ENCODE measurements around the gene C1orf167. TPM values are rescaled to one million over a fixed set of nuclear protein-coding genes. Genes with fewer than 3 reads are reported as not detected.

C1orf167 gene
- total and polyA plus RNA-seq, 2 of the 13 experiments (the other 11 are each of a cell fraction or from before 2014, with no cell fraction given), result not detected

- TF ChIP-seq ARID4A (CRISPR knock-in tag; IDR thresholded peaks at IDR 0.05; ENCODE audit: borderline replicate concordance) (peak; percentile 93), NR2F6 (IDR thresholded peaks at IDR 0.05) (no peak), NR2F6 (CRISPR knock-in tag; IDR thresholded peaks at IDR 0.05) (peak; percentile 37; the same call in 1 of the 2 replicates), ZNF720 (CRISPR knock-in tag; IDR thresholded peaks at IDR 0.05) (no peak), SNRNP70 (IDR thresholded peaks at IDR 0.05; ENCODE audit: low read depth, low read length) (no peak), ZNF598 (CRISPR knock-in tag; IDR thresholded peaks at IDR 0.05; ENCODE audit: borderline replicate concordance) (0 out of 2 replicates have a peak, but pooled peaks have one; percentile 54), IRF2 (CRISPR knock-in tag; IDR thresholded peaks at IDR 0.05) (peak; percentile 21; the same call in 1 of the 2 replicates), NONO (IDR thresholded peaks at IDR 0.05) (no peak), NONO (CRISPR knock-in tag; conservative IDR thresholded peaks at IDR 0.05) (peak; percentile 20; the same call in 1 of the 2 replicates), MTF2 (CRISPR knock-in tag; IDR thresholded peaks at IDR 0.05; ENCODE audit: borderline replicate concordance) (peak; percentile 88; the same call in 1 of the 2 replicates), HOXA9 (CRISPR knock-in tag; IDR thresholded peaks at IDR 0.05; ENCODE audit: borderline replicate concordance) (no peak), NFYB (CRISPR knock-in tag; IDR thresholded peaks at IDR 0.05) (peak; percentile 50), ZNF800 (CRISPR knock-in tag; IDR thresholded peaks at IDR 0.05) (no peak), ZFY (CRISPR knock-in tag; IDR thresholded peaks at IDR 0.05) (peak; percentile 54; the same call in 1 of the 2 replicates), PHF8 (CRISPR knock-in tag; IDR thresholded peaks at IDR 0.05) (peak; percentile 81), SMYD3 (CRISPR knock-in tag; IDR thresholded peaks at IDR 0.05) (no peak), ZSCAN25 (CRISPR knock-in tag; IDR thresholded peaks at IDR 0.05) (no peak)
- TF ChIP-seq, protein P1, sequence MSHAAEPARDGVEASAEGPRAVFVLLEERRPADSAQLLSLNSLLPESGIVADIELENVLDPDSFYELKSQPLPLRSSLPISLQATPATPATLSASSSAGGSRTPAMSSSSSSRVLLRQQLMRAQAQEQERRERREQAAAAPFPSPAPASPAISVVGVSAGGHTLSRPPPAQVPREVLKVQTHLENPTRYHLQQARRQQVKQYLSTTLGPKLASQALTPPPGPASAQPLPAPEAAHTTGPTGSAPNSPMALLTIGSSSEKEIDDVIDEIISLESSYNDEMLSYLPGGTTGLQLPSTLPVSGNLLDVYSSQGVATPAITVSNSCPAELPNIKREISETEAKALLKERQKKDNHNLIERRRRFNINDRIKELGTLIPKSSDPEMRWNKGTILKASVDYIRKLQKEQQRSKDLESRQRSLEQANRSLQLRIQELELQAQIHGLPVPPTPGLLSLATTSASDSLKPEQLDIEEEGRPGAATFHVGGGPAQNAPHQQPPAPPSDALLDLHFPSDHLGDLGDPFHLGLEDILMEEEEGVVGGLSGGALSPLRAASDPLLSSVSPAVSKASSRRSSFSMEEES (CRISPR knock-in tag; IDR thresholded peaks at IDR 0.05), result peak; percentile 61; the same call in 1 of the 2 replicates
Observed at GRCh38 chr1:11735854-11736745, 25.9 kb upstream of the C1orf167 start, which contains the start of gene AGTRAP (continued).

Data from HepG2 (cell line).